NCI-H2196 (cell line): ENCODE data around the gene LRRC30.
A peak's percentile ranks its signal among the peaks of the same experiment; 100 is the strongest.

ENCODE experiments used
- DNase-seq: peaks from one replicate; lab custom pipeline; 2025; ENCODE audit not compliant: unreplicated experiment; lab: John Stamatoyannopoulos, UW

LRRC30 gene

GRCh38 chr18:7236933-7237332 is 6.0 kb downstream of the LRRC30 start:
- no peak for DNase-seq

DNA sequence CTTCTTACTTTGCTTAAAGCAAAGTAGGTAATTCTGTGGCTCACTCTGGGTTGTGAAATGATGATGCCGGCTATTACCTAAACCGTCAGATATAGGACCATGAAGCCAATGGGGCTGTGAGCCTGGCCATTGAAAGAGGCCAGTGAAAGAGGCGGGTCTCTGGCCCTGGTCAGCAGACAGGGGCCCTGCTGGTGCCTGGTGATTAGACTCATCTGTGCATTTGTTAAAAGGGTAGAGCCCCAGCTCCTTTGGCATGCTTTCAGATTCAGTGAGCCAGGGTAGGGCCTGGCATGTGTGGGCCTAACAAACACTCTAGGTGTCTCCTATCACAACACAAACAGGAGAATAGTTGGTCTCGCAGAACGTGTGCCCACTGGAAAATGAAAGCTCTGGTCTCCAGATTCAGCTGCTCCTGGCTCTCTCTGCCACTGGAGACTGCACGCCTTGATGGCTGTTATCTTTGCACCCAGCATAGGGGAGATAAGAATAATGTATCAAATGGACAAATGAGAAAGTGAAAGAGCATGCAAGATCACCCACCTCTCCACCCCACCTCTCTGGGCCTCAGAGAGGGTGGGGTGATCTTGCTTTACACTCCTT is 6.9 kb downstream of the LRRC30 start:
- DNase-seq = peak; percentile 52

GRCh38 chr18:7242926-7243325 is 12.0 kb downstream of the LRRC30 start:
- no peak for DNase-seq

- DNase-seq = no peak
Observed at GRCh38 chr18:7248877-7249276, 18.0 kb downstream of the LRRC30 start.

DNA sequence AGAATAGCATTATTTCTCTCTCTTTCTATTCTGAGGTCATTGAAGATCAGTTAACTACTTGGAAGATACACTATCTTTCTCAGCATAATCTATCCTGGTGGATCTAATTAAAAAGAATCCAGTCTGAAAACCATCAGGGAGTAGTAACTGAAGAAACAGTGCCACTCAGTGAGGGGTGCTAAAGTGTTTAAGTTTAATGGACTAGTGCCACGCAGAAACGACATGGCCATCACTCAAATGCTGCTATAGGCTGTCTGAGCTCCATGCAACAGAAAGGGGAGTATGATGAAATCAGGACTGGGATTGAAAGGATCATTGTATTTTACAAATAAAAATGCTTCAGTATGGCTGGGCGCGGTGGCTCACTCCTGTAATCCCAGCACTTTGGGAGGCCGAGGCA is 23.3 kb downstream of the LRRC30 start:
- DNase-seq = no peak

GRCh38 chr18:7255054-7255453 is 24.2 kb downstream of the LRRC30 start:
- DNase-seq = no peak

GRCh38 chr18:7255643-7256042 is 24.8 kb downstream of the LRRC30 start:
- no peak for DNase-seq

GRCh38 chr18:7256618-7257425 is 25.9 kb downstream of the LRRC30 start:
- DNase-seq = no peak

DNA sequence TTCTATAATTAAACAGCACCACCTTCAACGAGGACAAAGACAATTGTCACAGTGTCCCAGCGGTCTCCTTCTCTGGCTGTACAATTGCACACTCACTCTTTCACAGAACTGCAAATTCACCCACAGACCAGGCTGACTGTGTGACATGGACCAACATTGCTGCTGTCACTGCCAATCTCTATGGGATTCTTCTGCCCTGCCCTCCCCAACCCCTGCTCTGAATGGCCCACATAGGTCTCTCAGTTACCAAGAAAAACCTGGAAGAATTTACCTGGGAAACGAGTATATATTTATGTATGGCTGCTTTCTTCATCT is 26.5 kb downstream of the LRRC30 start:
- no peak for DNase-seq

- peak; percentile 31 for DNase-seq
Observed at GRCh38 chr18:7259475-7259874, 28.6 kb downstream of the LRRC30 start.

- no peak for DNase-seq
Observed at GRCh38 chr18:7261199-7261598, 30.3 kb downstream of the LRRC30 start.

DNA sequence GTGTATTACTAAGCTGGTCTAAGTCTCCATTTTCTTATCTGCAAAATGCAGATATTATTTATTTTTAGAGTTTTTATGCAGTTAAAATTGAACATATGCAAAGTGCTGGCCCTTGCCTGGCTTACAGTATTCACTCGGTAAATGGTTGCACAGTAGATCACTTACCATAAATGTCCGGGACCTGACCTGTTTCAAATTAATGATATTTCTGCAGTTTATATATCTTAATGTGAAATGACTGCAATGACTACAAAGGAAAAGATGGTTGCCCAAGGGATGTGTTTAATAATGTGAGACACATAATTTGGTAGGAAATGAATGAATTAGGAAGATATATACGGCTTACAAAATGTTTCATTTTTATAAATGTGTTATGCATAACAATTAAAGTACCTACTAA is 37.1 kb downstream of the LRRC30 start:
- no peak for DNase-seq

DNA sequence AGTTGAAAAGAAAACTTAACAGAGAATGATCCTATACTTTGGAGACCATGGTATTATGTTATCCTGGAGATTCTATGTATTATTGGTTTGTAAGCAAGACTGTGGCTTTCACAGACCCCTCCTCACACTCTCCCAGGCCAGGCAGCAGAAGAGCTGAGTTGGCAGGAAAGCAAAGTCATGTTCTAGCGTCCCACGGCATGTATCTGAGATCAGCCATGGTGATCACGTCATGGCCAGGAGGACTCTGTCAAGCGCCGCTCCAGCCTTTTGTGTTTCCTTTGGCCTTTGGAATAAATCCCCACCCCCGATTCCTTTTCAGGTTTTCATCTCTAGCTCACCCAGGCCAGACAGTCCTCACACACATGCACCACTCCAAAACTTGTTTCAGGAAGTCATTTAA is 39.1 kb downstream of the LRRC30 start:
- no peak for DNase-seq

GRCh38 chr18:7272311-7273049 is 41.6 kb downstream of the LRRC30 start:
- peak; percentile 66 for DNase-seq

DNA sequence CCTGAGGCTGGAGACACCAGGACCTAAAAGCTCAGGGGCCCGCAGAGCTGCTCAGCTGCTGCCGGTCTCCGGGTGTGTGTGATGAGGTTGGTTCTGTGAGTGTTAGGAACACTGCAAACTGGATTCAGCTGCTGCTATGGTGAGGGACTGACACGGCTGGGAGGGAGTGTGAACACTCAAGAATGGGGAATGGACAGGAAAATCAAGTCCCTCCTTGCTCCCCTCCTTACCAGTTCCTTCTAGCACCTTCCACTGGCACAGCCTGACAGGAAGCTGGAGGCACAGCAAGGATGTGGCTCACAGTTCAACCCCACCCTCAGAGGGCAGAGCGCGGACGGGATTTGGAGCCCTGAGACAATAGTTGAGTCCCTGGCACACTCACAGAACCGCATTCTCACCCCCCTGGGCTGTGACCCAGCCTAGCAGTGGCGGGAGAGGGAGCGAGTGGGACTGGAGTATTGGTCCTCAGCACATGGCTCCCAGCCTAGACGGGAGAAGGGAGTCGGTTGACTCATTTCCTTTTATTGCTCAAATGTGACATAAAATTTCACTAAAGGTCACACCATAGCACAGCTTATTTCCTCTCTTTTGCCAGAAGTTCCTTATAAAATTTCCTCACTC is 42.5 kb downstream of the LRRC30 start:
- DNase-seq = no peak

- DNase-seq = no peak
Observed at GRCh38 chr18:7281579-7281978, 50.7 kb downstream of the LRRC30 start.
